LNCaP clone FGC (cell line): ENCODE results near the gene KCNAB3.

ENCODE experiments used
- DNase-seq: peaks from one replicate; pipeline ENCODE4 v3.0.0-alpha.2; 2011; ENCODE audit warnings: low read depth
- H3K4me3 ChIP-seq: 2 replicates; pipeline ENCODE4 v1.5.1; 2011; ENCODE audit warnings: mild to moderate bottlenecking, low read depth, low read length, control low read depth
- TF ChIP-seq, protein P1 (sequence below): IDR thresholded peaks from 2 replicates; pipeline ENCODE4 v1.5.1; 2012; ENCODE audit warnings: mild to moderate bottlenecking; ENCODE audit not compliant: control insufficient read depth, insufficient read depth; ENCODE audit errors: extremely low read depth

The KCNAB3 gene

DNA sequence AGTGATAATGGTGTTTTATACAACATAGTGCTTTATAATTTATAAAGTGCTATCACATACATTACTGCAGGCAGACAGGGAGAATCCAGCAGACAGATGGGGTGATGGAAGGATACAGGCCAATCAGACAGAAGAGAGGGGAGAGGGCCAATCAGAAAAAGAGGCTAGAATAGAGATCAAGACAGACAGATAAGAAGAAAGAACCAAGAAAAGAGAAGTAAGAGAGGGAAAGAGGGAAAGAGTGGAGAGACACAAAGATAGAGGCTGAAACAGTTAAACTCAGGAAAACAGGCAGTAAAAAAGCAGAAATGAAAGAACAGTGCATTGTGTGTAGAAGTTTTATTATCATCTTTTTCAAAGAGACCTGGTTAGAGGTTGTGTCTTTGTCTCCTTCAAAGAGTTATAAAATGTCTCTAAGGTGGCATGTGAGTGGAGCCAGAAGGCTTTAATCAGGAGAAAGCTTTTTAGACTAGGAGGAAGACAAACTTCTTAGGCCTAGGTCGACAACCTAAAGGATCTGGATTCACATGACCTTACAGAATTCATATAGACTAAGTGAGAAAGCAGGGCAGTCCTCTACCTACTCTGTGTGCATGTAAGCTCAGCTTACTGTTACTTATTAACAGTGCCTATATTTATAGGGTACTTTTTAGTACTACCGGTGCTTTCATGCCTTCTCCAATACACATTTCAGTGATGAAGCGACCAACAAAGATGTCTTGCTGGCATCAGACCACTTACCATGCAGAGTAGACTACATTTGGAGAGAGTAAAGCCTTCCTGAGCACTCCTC lies 49.4 kb downstream of the KCNAB3 start:
- TF ChIP-seq, protein P1, sequence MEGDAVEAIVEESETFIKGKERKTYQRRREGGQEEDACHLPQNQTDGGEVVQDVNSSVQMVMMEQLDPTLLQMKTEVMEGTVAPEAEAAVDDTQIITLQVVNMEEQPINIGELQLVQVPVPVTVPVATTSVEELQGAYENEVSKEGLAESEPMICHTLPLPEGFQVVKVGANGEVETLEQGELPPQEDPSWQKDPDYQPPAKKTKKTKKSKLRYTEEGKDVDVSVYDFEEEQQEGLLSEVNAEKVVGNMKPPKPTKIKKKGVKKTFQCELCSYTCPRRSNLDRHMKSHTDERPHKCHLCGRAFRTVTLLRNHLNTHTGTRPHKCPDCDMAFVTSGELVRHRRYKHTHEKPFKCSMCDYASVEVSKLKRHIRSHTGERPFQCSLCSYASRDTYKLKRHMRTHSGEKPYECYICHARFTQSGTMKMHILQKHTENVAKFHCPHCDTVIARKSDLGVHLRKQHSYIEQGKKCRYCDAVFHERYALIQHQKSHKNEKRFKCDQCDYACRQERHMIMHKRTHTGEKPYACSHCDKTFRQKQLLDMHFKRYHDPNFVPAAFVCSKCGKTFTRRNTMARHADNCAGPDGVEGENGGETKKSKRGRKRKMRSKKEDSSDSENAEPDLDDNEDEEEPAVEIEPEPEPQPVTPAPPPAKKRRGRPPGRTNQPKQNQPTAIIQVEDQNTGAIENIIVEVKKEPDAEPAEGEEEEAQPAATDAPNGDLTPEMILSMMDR = no peak
- no peak overlapping the region for H3K4me3 ChIP-seq
- DNase-seq = no peak

DNA sequence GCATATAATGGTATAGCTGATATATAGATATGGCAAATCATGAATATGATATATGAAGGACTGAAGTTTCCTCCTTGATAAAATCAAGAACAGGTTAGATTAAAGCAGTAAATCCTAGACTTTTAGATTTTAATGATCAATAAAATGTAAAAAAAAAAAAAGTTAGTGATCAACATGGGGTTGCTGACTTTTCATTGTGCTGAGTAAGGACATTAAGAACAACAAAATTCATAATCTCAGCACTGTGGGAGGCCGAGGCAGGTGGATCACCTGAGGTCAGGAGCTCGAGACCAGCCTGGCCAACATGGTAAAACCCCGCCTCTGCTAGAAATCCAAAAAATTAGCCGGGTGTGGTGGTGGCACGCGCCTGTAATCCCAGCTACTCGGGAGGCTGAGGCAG lies 51.4 kb downstream of the KCNAB3 start:
- DNase-seq = no peak
- TF ChIP-seq, protein P1 = no peak

DNA sequence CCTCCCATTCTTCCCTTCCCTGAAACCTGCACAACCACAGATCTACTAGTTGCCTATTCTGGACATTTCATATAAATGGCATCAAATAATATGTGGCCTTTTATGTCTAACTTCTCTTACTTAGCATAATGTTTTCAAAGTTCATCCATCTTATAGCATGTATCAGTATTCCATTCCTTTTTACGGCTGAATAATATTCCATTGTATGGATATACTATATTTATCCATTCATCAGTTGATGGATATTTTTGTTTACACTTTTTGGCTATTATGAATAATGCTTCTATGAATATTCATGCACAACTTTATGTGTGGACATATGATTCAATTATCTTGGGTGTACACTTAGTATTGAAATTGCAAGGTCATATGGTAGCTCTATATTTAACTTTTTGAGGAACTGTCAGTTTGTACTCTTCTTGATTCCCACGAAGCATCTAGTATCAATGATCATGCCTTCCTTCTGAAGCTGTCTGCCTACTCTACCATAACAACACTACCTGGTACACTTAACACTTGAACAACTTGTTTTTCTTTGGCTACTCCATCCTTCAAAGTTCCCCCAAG lies 53.8 kb downstream of the KCNAB3 start:
- DNase-seq = no peak
- H3K4me3 ChIP-seq = no peak overlapping the region
- TF ChIP-seq, protein P1 = no peak

More for the DNA sequence above, 51.4 kb downstream of the KCNAB3 start:
- H3K4me3 ChIP-seq = no peak overlapping the region

DNA sequence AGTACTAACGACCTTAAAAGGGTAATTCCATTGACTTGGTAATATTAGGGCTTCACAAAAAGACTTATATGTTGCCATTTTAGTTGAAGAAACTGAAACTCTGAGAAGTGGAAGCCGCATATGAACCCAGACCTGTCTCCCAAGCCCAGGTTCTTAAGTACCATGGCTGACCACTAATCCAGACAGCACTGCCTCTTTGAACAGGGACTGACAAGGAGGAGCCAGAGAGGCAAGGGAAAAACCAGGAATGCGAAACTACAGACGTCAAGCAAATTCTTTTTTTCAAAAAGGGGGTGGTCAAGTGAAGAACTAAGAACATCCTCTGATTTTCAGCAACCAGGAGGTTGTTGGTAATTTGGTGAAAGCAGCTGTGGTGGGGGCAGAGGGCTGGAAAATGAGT lies 56.6 kb downstream of the KCNAB3 start:
- no peak overlapping the region for H3K4me3 ChIP-seq
- DNase-seq = no peak
- TF ChIP-seq, protein P1 = no peak
